KMS-11 (cell line): ENCODE measurements around the gene HOXC6.

ENCODE experiments used
- H2AFZ ChIP-seq: fragments of 200-600 bp; sonication (generic); 2 replicates; pipeline ENCODE4 v1.6.1; 2016; ENCODE audit warnings: antibody characterized with exemption, mixed run types, low read depth
- H3K27ac ChIP-seq: fragments of 200-600 bp; sonication (generic); 2 replicates; pipeline ENCODE4 v1.6.1; 2016; ENCODE audit warnings: mild to moderate bottlenecking, mixed run types
- H3K27me3 ChIP-seq: fragments of 200-600 bp; sonication (generic); 2 replicates; pipeline ENCODE4 v1.6.1; 2017; ENCODE audit warnings: mild to moderate bottlenecking, low read depth, mixed run types, moderate library complexity; ENCODE audit not compliant: insufficient read depth
- H3K36me3 ChIP-seq: fragments of 200-600 bp; sonication (generic); 2 replicates; pipeline ENCODE4 v1.6.1; 2017; ENCODE audit warnings: mild to moderate bottlenecking, mixed run types; ENCODE audit not compliant: insufficient read depth
- H3K4me1 ChIP-seq: fragments of 200-600 bp; sonication (generic); 2 replicates; pipeline ENCODE4 v1.6.1; 2016; ENCODE audit warnings: mild to moderate bottlenecking, low read depth, mixed run types; ENCODE audit not compliant: poor library complexity, severe bottlenecking
- H3K4me2 ChIP-seq: fragments of 200-600 bp; sonication (generic); 2 replicates; pipeline ENCODE4 v1.7.0; 2016; ENCODE audit warnings: mild to moderate bottlenecking, mixed run types
- H3K4me3 ChIP-seq: fragments of 200-600 bp; sonication (generic); IDR thresholded peaks from 2 replicates; pipeline ENCODE4 v1.6.1; 2017; ENCODE audit warnings: low read depth, low read length, mixed read lengths; ENCODE audit not compliant: insufficient read depth
- H3K79me2 ChIP-seq: fragments of 200-600 bp; sonication (generic); 2 replicates; pipeline ENCODE4 v1.6.1; 2016; ENCODE audit warnings: low read depth, mixed run types; ENCODE audit not compliant: insufficient read depth
- H3K9ac ChIP-seq: fragments of 200-600 bp; sonication (generic); 2 replicates; pipeline ENCODE4 v1.6.1; 2016; ENCODE audit warnings: mild to moderate bottlenecking, mixed run types
- H4K20me1 ChIP-seq: fragments of 200-600 bp; sonication (generic); 2 replicates; pipeline ENCODE4 v1.6.1; 2016; ENCODE audit warnings: mild to moderate bottlenecking, mixed run types; ENCODE audit not compliant: insufficient read depth
- TF ChIP-seq, protein P1 (sequence below): fragments of 200-600 bp; sonication (generic); conservative IDR thresholded peaks from 2 replicates; pipeline ENCODE4 v1.6.1; 2017; ENCODE audit warnings: low read depth, mild to moderate bottlenecking, antibody characterized with exemption, low read length, moderate library complexity, mixed read lengths

The HOXC6 gene

DNA sequence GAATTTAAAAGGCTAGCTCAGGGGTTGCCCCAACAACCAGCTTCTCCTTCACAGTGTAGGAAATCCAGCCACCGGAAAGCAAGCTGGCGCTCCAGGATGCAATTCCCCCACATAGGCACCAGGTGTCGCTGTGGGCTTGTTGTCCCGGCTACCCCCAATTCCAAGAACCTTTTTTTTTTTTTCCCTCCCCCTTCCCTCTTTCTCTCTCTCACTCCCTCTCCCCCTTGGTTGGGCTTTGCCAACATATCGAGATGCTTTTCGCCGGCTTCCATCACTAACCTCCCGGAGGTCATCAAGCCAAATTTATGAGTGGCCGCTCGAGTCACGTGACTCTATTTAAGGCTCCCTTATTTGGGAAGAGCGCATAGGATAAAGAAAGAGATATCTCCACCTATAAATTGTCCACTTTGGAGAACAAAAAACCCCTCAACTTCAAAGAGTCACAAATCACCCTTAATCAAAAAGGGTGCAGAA, 4.4 kb downstream of the HOXC6 start, which contains the start of gene HOXC5:
Gene HOXC5, plus strand, starts transcription at position 424 of the 474 bp plus-strand sequence. CDS start 73 bp downstream, outside the sequence.
- no peak within 1 kb of the TSS for H3K27ac ChIP-seq
- no peak within 1 kb of the TSS for H3K9ac ChIP-seq
- no peaks in the 10 kb centered on the region for H3K4me1 ChIP-seq
- H2AFZ ChIP-seq, result no peak within 1 kb of the TSS
- no peaks in the 10 kb centered on the region for H3K36me3 ChIP-seq
- TF ChIP-seq, protein P1, sequence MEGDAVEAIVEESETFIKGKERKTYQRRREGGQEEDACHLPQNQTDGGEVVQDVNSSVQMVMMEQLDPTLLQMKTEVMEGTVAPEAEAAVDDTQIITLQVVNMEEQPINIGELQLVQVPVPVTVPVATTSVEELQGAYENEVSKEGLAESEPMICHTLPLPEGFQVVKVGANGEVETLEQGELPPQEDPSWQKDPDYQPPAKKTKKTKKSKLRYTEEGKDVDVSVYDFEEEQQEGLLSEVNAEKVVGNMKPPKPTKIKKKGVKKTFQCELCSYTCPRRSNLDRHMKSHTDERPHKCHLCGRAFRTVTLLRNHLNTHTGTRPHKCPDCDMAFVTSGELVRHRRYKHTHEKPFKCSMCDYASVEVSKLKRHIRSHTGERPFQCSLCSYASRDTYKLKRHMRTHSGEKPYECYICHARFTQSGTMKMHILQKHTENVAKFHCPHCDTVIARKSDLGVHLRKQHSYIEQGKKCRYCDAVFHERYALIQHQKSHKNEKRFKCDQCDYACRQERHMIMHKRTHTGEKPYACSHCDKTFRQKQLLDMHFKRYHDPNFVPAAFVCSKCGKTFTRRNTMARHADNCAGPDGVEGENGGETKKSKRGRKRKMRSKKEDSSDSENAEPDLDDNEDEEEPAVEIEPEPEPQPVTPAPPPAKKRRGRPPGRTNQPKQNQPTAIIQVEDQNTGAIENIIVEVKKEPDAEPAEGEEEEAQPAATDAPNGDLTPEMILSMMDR, result peak; percentile 100
- H3K4me2 ChIP-seq, result no peak within 1 kb of the TSS
- no peaks in the 10 kb centered on the region for H4K20me1 ChIP-seq
- no peak within 1 kb of the TSS for H3K4me3 ChIP-seq
- no peaks in the 10 kb centered on the region for H3K79me2 ChIP-seq
- H3K27me3 ChIP-seq, result peaks cover 97% of the 10 kb centered on the region

GRCh38 chr12:54033106-54033979, 5.1 kb downstream of the HOXC6 start:
- Histone ChIP-seq H3K79me2 (no peaks in the 10 kb centered on the region), H2AFZ (no peak overlapping the region), H3K27ac (no peak overlapping the region), H3K4me2 (no peak overlapping the region), H3K4me1 (no peaks in the 10 kb centered on the region), H3K4me3 (no peak overlapping the region), H3K27me3 (peaks cover 97% of the 10 kb centered on the region), H3K9ac (no peak overlapping the region), H3K36me3 (no peaks in the 10 kb centered on the region), H4K20me1 (no peaks in the 10 kb centered on the region)
- TF ChIP-seq, protein P1, result no peak

GRCh38 chr12:54033980-54034784, 5.9 kb downstream of the HOXC6 start:
- H3K27ac ChIP-seq, result no peak overlapping the region
- no peak overlapping the region for H3K9ac ChIP-seq
- H3K36me3 ChIP-seq, result no peaks in the 10 kb centered on the region
- no peak overlapping the region for H3K4me2 ChIP-seq
- peaks cover 98% of the 10 kb centered on the region for H3K27me3 ChIP-seq
- TF ChIP-seq, protein P1, result no peak
- H2AFZ ChIP-seq, result no peak overlapping the region
- no peak overlapping the region for H3K4me3 ChIP-seq
- no peaks in the 10 kb centered on the region for H3K4me1 ChIP-seq
- H4K20me1 ChIP-seq, result no peaks in the 10 kb centered on the region
- no peaks in the 10 kb centered on the region for H3K79me2 ChIP-seq

GRCh38 chr12:54034785-54035310, 6.6 kb downstream of the HOXC6 start:
- Histone ChIP-seq H3K4me1 (no peaks in the 10 kb centered on the region), H3K9ac (no peak overlapping the region), H2AFZ (no peak overlapping the region), H3K79me2 (no peaks in the 10 kb centered on the region), H3K4me3 (no peak overlapping the region), H3K4me2 (no peak overlapping the region), H3K27ac (no peak overlapping the region), H3K36me3 (no peaks in the 10 kb centered on the region), H3K27me3 (peaks cover 99% of the 10 kb centered on the region), H4K20me1 (no peaks in the 10 kb centered on the region)
- TF ChIP-seq, protein P1, result no peak
